GM18907 (cell line): ENCODE data around the gene IRF2BPL.

Source experiments
- ATAC-seq: cut with Tn5 transposase; IDR thresholded peaks from one replicate; pipeline ENCODE4 v1.9.1; 2021; ENCODE audit warnings: mild to moderate bottlenecking, moderate library complexity; ENCODE audit not compliant: unreplicated experiment

IRF2BPL gene

GRCh38 chr14:77028384-77029231, at the start of gene IRF2BPL:
Gene IRF2BPL (minus strand): TSS chr14:77028708. CDS start chr14:77027792, 916 bp downstream.
- ATAC-seq, result peak; percentile 83

GRCh38 chr14:77077040-77077439, 48.5 kb upstream of the IRF2BPL start:
- ATAC-seq, result no peak

- ATAC-seq, result no peak
These were observed 47.7 kb upstream of the IRF2BPL start for GRCh38 chr14:77076113-77076631.

- no peak for ATAC-seq
These were observed 46.5 kb upstream of the IRF2BPL start for GRCh38 chr14:77074969-77075368.

GRCh38 chr14:77071938-77072388, 43.5 kb upstream of the IRF2BPL start:
- no peak for ATAC-seq

GRCh38 chr14:77069551-77069950, 41.0 kb upstream of the IRF2BPL start:
- no peak for ATAC-seq

- ATAC-seq, result no peak
These were observed 40.2 kb upstream of the IRF2BPL start for GRCh38 chr14:77068517-77069200.

GRCh38 chr14:77067632-77068516, 39.4 kb upstream of the IRF2BPL start:
- ATAC-seq, result peak; percentile 51

- ATAC-seq, result no peak
These were observed 38.2 kb upstream of the IRF2BPL start for GRCh38 chr14:77066578-77067172.

GRCh38 chr14:77065851-77066577, 37.5 kb upstream of the IRF2BPL start:
- no peak for ATAC-seq

- ATAC-seq, result no peak
These were observed 36.1 kb upstream of the IRF2BPL start for GRCh38 chr14:77064521-77065178.

GRCh38 chr14:77063571-77064171, 35.2 kb upstream of the IRF2BPL start:
- ATAC-seq, result no peak

GRCh38 chr14:77062261-77062660, 33.8 kb upstream of the IRF2BPL start:
- no peak for ATAC-seq

- no peak for ATAC-seq
These were observed 33.2 kb upstream of the IRF2BPL start for GRCh38 chr14:77061630-77062257.

GRCh38 chr14:77059276-77059915, 30.9 kb upstream of the IRF2BPL start:
- no peak for ATAC-seq

GRCh38 chr14:77058785-77059184, 30.3 kb upstream of the IRF2BPL start:
- ATAC-seq, result no peak

- ATAC-seq, result no peak
These were observed 29.6 kb upstream of the IRF2BPL start for GRCh38 chr14:77058117-77058516.

GRCh38 chr14:77055981-77056380, 27.5 kb upstream of the IRF2BPL start:
- no peak for ATAC-seq
